Kidney epithelial cell (primary cell): Measurements from ENCODE around the gene B3GNT9. TPM values are rescaled to one million over a fixed set of nuclear protein-coding genes. Genes with fewer than 3 reads are reported as not detected.

ENCODE experiments used
- DNase-seq: peaks from one replicate; pipeline ENCODE4 v3.0.0-alpha.2; 2010; ENCODE audit warnings: low read depth
- H3K27me3 ChIP-seq: 2 replicates; pipeline ENCODE4 v1.6.0; 2011; ENCODE audit warnings: low read length; ENCODE audit not compliant: control insufficient read depth, insufficient read depth
- H3K36me3 ChIP-seq: 2 replicates; pipeline ENCODE4 v1.5.1; 2011; ENCODE audit warnings: low read length; ENCODE audit not compliant: control insufficient read depth, insufficient read depth
- H3K4me3 ChIP-seq: 2 replicates; pipeline ENCODE4 v1.5.1; 2011; ENCODE audit warnings: low read depth, mild to moderate bottlenecking, control low read depth, low read length
- CTCF ChIP-seq: IDR thresholded peaks from 2 replicates; pipeline ENCODE4 v1.5.1; 2011; ENCODE audit warnings: mild to moderate bottlenecking, moderate library complexity, low read length, control low read depth, inconsistent platforms; ENCODE audit not compliant: insufficient read depth, poor library complexity, severe bottlenecking
- total RNA-seq: library from RNA; depleted of rRNA; stranded (reverse); fragments of >200 nt; gene quantifications from 2 replicates; pipeline ENCODE4 v1.2.3, GENCODE V29; 2015

Gene B3GNT9
- total RNA-seq, 1 donor from 2014 or later, result 2.4 TPM

GRCh38 chr16:67167588-67167987 lies 16.8 kb upstream of the B3GNT9 start:
- peaks cover 50% of the 10 kb centered on the region for H3K27me3 ChIP-seq
- no peak for TF ChIP-seq CTCF
- H3K36me3 ChIP-seq, result no peaks in the 10 kb centered on the region
- H3K4me3 ChIP-seq, result no peak overlapping the region
- no peak for DNase-seq

GRCh38 chr16:67166598-67167168 lies 15.9 kb upstream of the B3GNT9 start:
- no peak for TF ChIP-seq CTCF
- Histone ChIP-seq H3K4me3 (no peak overlapping the region), H3K27me3 (peaks cover 57% of the 10 kb centered on the region), H3K36me3 (peaks cover under 1% of the 10 kb centered on the region)
- DNase-seq, result no peak

GRCh38 chr16:67166110-67166547 lies 15.3 kb upstream of the B3GNT9 start:
- no peak for TF ChIP-seq CTCF
- peaks cover 1% of the 10 kb centered on the region for H3K36me3 ChIP-seq
- peaks cover 61% of the 10 kb centered on the region for H3K27me3 ChIP-seq
- no peak for DNase-seq
- no peak overlapping the region for H3K4me3 ChIP-seq

- DNase-seq, result no peak
- no peak for TF ChIP-seq CTCF
- H3K36me3 ChIP-seq, result peaks cover 1% of the 10 kb centered on the region
- peaks cover 61% of the 10 kb centered on the region for H3K27me3 ChIP-seq
- H3K4me3 ChIP-seq, result no peak overlapping the region
Measured at GRCh38 chr16:67165121-67166078, 14.6 kb upstream of the B3GNT9 start.

GRCh38 chr16:67164599-67165061 lies 13.8 kb upstream of the B3GNT9 start, which contains the start of gene HSF4:
Gene HSF4, plus strand, starts transcription at chr16:67164745. Its CDS starts 67 bp downstream, at chr16:67164812.
- H3K27me3 ChIP-seq, result peaks cover 61% of the 10 kb centered on the region
- no peak for DNase-seq
- TF ChIP-seq CTCF, result no peak
- peaks cover 1% of the 10 kb centered on the region for H3K36me3 ChIP-seq
- peak within 1 kb of the TSS; percentile 5 for H3K4me3 ChIP-seq
